DOHH2 (cell line): ENCODE data around the gene ADK.

Experiments used
- CTCF ChIP-seq: fragments of 200-600 bp; sonication (generic); IDR thresholded peaks from one replicate; pipeline ENCODE4 v1.5.1; 2014; ENCODE audit warnings: antibody characterized with exemption, mild to moderate bottlenecking, low read depth, low read length; ENCODE audit not compliant: poor library complexity, severe bottlenecking
- EZH2phosphoT487 ChIP-seq: fragments of 200-600 bp; sonication (generic); IDR thresholded peaks from 2 replicates; pipeline ENCODE4 v1.6.1; 2017; ENCODE audit warnings: borderline replicate concordance, mild to moderate bottlenecking, antibody characterized with exemption, low read length, moderate library complexity, mixed read lengths

DNA sequence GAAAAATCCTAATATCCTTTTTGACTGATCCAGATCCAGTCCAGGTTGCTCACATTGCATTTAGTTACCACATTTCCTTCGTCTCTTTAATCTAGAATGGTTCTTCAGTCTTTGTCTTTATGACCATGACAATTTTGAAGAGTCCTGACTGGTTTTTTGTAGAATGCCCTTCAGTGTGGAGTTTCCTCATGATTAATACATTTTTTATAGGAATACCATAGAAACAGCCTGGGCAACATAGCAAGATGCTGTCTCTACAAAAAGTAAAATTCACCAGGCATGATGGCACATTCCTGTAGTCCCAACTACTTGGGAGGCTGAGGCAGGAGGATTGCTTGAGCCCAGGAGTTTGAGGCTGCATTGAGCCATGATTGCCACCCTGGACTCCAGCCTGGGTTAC, 390.4 kb downstream of the ADK start:
- TF ChIP-seq CTCF, result no peak
- TF ChIP-seq EZH2phosphoT487, result no peak
